M059J (cell line): Measurements from ENCODE around the gene CLEC1A. TPM values are rescaled to one million over a fixed set of nuclear protein-coding genes. Genes with fewer than 3 reads are reported as not detected.
"Not testable (repeated sequence)": the region's sequence is repeated elsewhere in the genome, so short reads cannot be mapped to it uniquely, and the experiment has no call there.

ENCODE experiments used
- DNase-seq: peaks from one replicate; pipeline ENCODE4 v3.0.0-alpha.2; 2012; ENCODE audit warnings: low read depth
- total RNA-seq: library from RNA; depleted of rRNA; stranded (reverse); fragments of >200 nt; shearing (Covaris generic); gene quantifications from 2 replicates; pipeline ENCODE4 v1.2.3, GENCODE V29; 2014; rRNA removed

Gene CLEC1A
- total RNA-seq, 1 experiment from 2014 or later: 0.99 TPM

DNA sequence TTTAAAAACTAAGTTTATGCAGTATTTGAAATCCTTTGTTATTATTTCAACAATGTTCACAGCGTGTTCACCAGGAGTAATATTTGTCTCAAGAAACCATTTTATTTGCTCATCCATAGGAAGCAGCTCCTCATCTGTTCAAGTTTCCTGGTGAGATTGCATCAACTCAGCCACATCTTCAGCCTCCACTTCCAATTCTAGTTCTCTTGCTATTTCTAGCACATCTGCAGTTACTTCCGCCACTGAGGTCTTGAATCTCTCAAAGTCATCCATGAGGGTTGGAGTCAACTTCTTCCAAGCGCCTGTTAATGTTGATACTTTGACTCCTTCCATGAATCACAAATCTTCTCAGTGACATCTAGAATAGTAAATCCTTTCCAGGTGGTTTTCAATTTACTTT, 50.3 kb downstream of the CLEC1A start:
- no peak for DNase-seq

DNA sequence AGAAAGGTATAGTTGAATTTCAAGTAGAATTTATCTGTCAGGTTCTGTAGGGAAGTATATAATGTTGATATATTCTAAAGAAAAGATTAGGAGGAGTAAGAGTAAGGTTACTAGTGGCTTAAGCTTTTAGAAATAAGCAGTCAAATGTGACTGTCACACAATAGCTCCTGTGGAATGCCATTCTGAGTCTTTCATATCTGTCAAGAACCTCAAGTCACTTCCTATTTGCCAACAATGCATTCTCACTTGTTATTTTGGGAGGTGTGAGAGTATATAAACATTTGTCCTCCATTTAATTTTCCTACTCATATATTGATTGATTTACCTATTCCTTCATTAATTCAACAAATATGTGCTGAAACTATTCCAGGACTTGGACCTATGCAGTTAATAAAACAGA, 56.6 kb downstream of the CLEC1A start:
- no peak for DNase-seq

DNA sequence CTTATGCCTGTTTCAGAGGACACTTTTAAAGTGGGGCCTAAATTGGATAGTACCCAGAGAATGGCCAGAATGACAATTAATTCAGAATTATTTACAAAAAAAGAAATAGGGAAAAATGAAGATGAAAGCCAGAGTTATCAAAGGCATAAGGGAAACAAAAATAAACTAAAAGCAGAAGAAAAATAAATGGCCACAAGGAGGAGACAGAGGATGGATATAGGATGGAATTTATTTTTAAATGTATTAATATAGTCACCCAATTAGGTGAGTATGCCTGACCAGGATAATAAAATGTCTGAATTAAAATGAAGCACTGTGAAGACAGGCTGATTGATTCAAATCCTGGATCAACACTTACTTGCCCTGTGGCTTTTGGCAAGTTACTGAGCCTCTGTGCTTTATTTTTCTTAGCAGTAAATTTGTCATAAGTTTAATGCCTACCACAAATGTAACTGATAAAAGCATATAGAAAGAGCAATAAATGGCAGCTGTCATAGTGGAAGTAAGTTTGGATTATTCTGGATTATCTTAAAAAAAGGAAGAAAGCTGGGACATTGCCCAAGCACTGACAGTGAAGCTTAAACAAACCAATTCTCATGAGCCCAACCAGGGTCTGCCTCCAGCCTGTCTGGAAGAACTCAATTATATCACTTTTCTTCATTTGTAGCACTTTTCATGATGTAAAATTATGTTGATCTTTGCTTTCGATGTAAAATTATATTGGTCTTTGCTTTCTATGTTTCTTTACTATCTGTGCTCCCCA, 64.8 kb downstream of the CLEC1A start:
- peak; percentile 53 for DNase-seq

- DNase-seq: peak; percentile 99
These were observed 67.0 kb downstream of the CLEC1A start for GRCh38 chr12:10031771-10032175.

DNA sequence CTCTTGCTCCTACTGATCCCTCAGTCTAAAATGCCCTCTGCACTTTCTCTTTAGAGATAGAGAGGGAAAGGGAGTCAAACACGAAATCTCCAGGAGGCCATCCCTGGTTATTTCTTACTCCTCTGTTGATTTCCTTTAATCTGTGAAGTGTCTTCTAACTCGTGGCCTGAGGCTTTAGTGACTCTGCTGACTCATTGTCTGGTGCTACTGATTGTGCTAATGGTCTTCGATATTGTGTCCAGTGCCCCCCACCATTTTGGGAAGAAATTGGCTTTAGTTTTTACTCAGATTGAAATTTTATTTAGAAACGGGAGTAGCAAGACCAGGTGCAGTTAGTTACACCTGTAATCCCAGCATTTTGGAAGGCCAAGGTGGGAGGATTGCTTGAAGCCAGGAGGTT, 67.5 kb downstream of the CLEC1A start:
- DNase-seq: peak; percentile 91

DNA sequence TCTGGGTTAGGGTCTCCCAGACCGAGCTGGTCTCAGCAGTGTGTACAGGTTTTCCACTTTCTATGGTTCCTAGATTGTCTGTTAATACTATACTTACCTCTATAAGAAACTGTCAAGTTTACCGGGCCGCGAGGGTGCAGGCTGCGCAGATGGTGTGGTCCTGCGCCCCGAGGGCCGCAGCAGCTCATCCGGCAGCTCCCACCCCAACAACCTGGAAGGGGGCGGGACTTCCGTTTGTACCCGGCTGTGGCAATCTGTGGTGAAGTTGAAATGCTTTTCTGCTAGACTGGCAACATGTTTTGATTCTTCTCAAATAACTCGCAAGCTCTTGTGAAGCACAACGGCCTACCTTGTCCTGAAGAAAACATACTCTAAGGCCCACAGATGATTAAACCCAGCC, 68.3 kb downstream of the CLEC1A start, which contains the start of gene CLEC9A:
TSS of gene CLEC9A (plus strand) at position 237 of the 400 bp plus-strand sequence. CDS start 22,006 bp downstream, outside the sequence.
- no peak for DNase-seq

DNA sequence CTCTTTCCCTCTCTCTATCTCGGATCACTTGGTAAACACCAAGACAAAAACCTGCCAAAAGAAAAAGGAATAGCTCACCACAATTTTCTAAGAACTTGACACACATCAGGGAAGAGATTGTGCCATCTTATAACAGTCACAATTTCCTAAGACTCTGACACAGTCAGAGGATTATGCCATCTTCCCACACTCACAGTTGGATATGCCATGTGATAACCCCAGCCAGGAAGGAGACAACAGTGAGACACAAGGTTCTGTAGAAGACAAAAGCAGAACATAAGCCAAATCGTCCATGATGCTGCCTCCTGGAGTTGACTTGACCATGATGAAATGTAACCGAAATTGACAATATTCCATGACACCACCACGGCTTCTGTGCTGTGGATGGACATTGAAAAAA, 71.1 kb downstream of the CLEC1A start:
- DNase-seq: peak; percentile 81

DNA sequence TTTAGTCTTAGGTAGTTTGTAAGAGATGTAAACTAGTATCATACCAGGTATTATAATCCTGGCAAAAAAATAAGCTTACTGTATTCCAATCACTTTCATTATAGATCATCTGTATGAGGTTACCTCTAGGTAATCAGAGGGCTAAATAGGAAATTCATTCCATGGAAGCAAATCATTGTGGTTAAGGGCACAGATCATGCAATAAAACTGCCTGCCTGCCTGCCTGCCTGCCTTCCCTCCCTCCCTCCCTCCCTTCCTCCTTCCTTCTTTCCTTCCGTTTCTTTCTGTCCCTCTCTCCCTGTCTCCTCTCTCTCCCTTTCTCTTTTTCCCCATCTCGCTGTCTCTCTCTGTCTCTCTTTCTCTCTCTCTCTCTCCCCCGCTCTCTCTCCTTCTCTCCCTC, 71.5 kb downstream of the CLEC1A start:
- peak; percentile 69 for DNase-seq

DNA sequence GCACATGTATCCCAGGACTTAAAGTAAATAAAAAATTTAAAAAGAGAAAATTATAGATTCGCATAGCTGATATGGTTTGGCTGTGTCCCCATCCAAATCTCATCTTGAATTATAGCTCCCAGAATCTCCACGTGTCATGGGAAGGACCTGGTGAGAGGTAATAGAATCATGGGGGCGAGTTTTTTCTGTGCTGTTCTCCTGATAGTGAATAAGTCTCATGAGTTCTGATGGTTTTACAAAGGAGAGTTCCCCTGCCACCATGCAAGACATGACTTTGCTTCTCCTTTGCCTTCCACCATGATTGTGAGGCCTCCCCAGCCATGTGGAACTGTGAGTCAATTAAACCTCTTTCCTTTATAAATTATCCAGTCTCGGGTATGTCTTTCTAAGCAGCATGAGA, 72.1 kb downstream of the CLEC1A start:
- DNase-seq: not testable (repeated sequence)

DNA sequence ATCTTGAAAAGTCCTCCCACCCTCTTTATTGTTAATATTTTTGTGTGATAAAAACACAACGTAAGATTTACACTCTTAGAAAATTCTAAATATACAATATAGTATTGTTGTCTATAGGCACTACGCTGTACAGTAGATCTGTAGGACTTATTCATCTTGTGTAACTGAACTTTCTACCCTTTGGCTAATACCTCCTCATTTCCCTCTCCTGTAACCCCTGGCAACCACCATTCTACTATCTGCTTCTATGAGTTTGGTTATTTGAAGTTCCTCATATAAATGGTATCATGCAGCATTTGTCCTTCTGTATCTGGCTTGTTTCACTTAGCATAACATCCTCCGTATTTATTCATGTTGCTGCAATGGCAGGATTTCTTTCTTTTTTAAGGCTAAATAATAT, 73.5 kb downstream of the CLEC1A start:
- no peak for DNase-seq

- DNase-seq: no peak
These were observed 77.4 kb downstream of the CLEC1A start for GRCh38 chr12:10021342-10021741.

Other genes with a start within 250 kb of the CLEC1A start
- gene CLEC2B, start 229.6 kb downstream of the CLEC1A start, total RNA-seq: 34.4 and 45.5 TPM in 2 replicates
- not detected in 2 replicates for gene KLRF2, start 217.5 kb downstream of the CLEC1A start, total RNA-seq
- gene CLEC2A, start 166.6 kb downstream of the CLEC1A start, total RNA-seq: not detected in 2 replicates
- not detected in 2 replicates for gene CLEC12A, start 127.6 kb downstream of the CLEC1A start, total RNA-seq
- not detected in 2 replicates for gene CLEC1B, start 99.9 kb downstream of the CLEC1A start, total RNA-seq
- 0.12 and 0.15 TPM in 2 replicates for gene CLEC12B, start 88.4 kb downstream of the CLEC1A start, total RNA-seq
- gene CLEC9A, start 68.3 kb downstream of the CLEC1A start, total RNA-seq: 0.07 TPM in 1 of 2 replicates, not detected in the other
- gene CLEC7A, start 31.2 kb upstream of the CLEC1A start, total RNA-seq: 38.9 and 40.5 TPM in 2 replicates
- gene OLR1, start 73.1 kb upstream of the CLEC1A start, total RNA-seq: 5.3 and 5.5 TPM in 2 replicates
- gene TMEM52B, start 80.0 kb upstream of the CLEC1A start, total RNA-seq: 0.37 and 1.2 TPM in 2 replicates
- 69.5 and 78.6 TPM in 2 replicates for gene GABARAPL1, start 113.9 kb upstream of the CLEC1A start, total RNA-seq
- gene KLRD1, start 208.9 kb upstream of the CLEC1A start, total RNA-seq: not detected in 2 replicates